Osteocyte (in vitro differentiated cells): ENCODE results near the gene CDC42BPG. TPM values are rescaled to one million over a fixed set of nuclear protein-coding genes. Genes with fewer than 3 reads are reported as not detected.

Experiments used
- DNase-seq: peaks from one replicate; pipeline ENCODE4 v3.0.0; 2021; ENCODE audit warnings: mixed read lengths; ENCODE audit not compliant: unreplicated experiment; ENCODE audit errors: extremely low spot score
- H3K27ac Mint-ChIP-seq: one replicate; pipeline ENCODE4 v1.8.0; 2021; ENCODE audit warnings: mild to moderate bottlenecking, mixed read lengths; ENCODE audit not compliant: unreplicated experiment
- H3K27me3 Mint-ChIP-seq: one replicate; pipeline ENCODE4 v1.8.0; 2021; ENCODE audit warnings: mixed read lengths; ENCODE audit not compliant: unreplicated experiment
- H3K36me3 Mint-ChIP-seq: one replicate; pipeline ENCODE4 v1.8.0; 2021; ENCODE audit warnings: mixed read lengths; ENCODE audit not compliant: unreplicated experiment
- H3K4me1 Mint-ChIP-seq: one replicate; pipeline ENCODE4 v1.8.0; 2021; ENCODE audit warnings: mixed read lengths; ENCODE audit not compliant: unreplicated experiment
- H3K4me3 Mint-ChIP-seq: one replicate; pipeline ENCODE4 v1.8.0; 2021; ENCODE audit warnings: mild to moderate bottlenecking, moderate library complexity, mixed read lengths; ENCODE audit not compliant: unreplicated experiment
- H3K9me3 Mint-ChIP-seq: one replicate; pipeline ENCODE4 v1.8.0; 2021; ENCODE audit warnings: mixed read lengths; ENCODE audit not compliant: unreplicated experiment
- CTCF ChIP-seq: fragments of 200-600 bp; sonication (generic); IDR thresholded peaks from 2 replicates; pipeline ENCODE4 v1.5.0; 2021; ENCODE audit warnings: antibody characterized with exemption, mild to moderate bottlenecking, moderate library complexity
- total RNA-seq: library from RNA; stranded (reverse); gene quantifications from 2 replicates; pipeline ENCODE4 v1.2.1, GENCODE V29; 2021

Gene CDC42BPG
- total RNA-seq, 1 donor from 2014 or later: 1.7 TPM

GRCh38 chr11:64875369-64876228 is 31.1 kb upstream of the CDC42BPG start:
- peak overlapping the region; percentile 87 for H3K27ac Mint-ChIP-seq
- no peak for DNase-seq
- peaks cover 11% of the 10 kb centered on the region for H3K36me3 Mint-ChIP-seq
- peak overlapping the region; percentile 92 for H3K4me3 Mint-ChIP-seq
- H3K4me1 Mint-ChIP-seq: peaks cover 53% of the 10 kb centered on the region
- H3K9me3 Mint-ChIP-seq: no peaks in the 10 kb centered on the region
- H3K27me3 Mint-ChIP-seq: no peaks in the 10 kb centered on the region
- no peak for TF ChIP-seq CTCF

GRCh38 chr11:64874308-64875240 is 30.1 kb upstream of the CDC42BPG start:
- Mint-ChIP-seq H3K4me1 (peaks cover 60% of the 10 kb centered on the region), H3K27me3 (no peaks in the 10 kb centered on the region), H3K27ac (no peak overlapping the region), H3K9me3 (no peaks in the 10 kb centered on the region), H3K4me3 (peak overlapping the region; percentile 10), H3K36me3 (peaks cover 11% of the 10 kb centered on the region)
- no peak for DNase-seq
- TF ChIP-seq CTCF: no peak

- Mint-ChIP-seq H3K27ac (no peak overlapping the region), H3K27me3 (no peaks in the 10 kb centered on the region), H3K4me1 (peaks cover 69% of the 10 kb centered on the region), H3K4me3 (no peak overlapping the region), H3K36me3 (peaks cover 11% of the 10 kb centered on the region), H3K9me3 (no peaks in the 10 kb centered on the region)
- no peak for DNase-seq
- no peak for TF ChIP-seq CTCF
These were observed 28.5 kb upstream of the CDC42BPG start for GRCh38 chr11:64872790-64873488.

- Mint-ChIP-seq H3K9me3 (no peaks in the 10 kb centered on the region), H3K4me1 (peaks cover 62% of the 10 kb centered on the region), H3K27ac (peak overlapping the region; percentile 64), H3K36me3 (peaks cover 15% of the 10 kb centered on the region), H3K4me3 (no peak overlapping the region), H3K27me3 (no peaks in the 10 kb centered on the region)
- DNase-seq: no peak
- TF ChIP-seq CTCF: no peak
These were observed 27.0 kb upstream of the CDC42BPG start for GRCh38 chr11:64871492-64871891.
